SK-N-SH (cell line): ENCODE results near the gene EME2.

Experiments used
- EZH2phosphoT487 ChIP-seq: fragments of 200-600 bp; sonication (generic); IDR thresholded peaks from 2 replicates; pipeline ENCODE4 v1.6.1; 2017; ENCODE audit warnings: low read depth, mixed run types, mild to moderate bottlenecking, antibody characterized with exemption, moderate library complexity, borderline replicate concordance
- POLR2AphosphoS5 ChIP-seq: IDR thresholded peaks from 2 replicates; pipeline ENCODE4 v1.6.1; 2012; ENCODE audit warnings: low read depth, low read length
- TF ChIP-seq, protein P1 (sequence below): fragments of 200-600 bp; sonication (generic); IDR thresholded peaks from 2 replicates; pipeline ENCODE4 v1.6.1; 2017; ENCODE audit warnings: antibody characterized with exemption, mild to moderate bottlenecking, moderate library complexity

DNA sequence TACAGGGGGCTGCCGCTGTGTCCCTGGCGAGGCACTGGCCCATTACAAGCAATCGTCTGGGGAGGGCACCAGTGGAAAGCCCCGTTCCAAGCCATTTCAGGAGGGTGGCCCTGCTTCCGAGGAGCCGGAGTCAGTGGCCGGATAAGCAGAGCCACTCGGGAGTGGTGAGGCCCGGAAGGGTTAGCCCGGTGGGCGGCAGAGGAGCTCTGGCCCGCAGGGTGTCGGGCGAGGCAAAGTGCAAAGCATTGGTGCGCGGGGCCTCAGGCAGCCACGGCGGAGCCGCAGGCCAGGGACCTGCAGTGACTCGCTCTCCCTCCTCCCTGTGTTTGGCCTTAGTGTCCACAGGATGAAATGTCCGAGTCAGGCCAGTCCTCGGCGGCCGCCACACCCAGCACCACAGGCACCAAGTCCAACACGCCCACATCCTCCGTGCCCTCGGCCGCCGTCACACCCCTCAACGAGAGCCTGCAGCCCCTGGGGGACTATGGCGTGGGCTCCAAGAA lies 25.9 kb upstream of the EME2 start:
- no peak for TF ChIP-seq POLR2AphosphoS5
- TF ChIP-seq, protein P1, sequence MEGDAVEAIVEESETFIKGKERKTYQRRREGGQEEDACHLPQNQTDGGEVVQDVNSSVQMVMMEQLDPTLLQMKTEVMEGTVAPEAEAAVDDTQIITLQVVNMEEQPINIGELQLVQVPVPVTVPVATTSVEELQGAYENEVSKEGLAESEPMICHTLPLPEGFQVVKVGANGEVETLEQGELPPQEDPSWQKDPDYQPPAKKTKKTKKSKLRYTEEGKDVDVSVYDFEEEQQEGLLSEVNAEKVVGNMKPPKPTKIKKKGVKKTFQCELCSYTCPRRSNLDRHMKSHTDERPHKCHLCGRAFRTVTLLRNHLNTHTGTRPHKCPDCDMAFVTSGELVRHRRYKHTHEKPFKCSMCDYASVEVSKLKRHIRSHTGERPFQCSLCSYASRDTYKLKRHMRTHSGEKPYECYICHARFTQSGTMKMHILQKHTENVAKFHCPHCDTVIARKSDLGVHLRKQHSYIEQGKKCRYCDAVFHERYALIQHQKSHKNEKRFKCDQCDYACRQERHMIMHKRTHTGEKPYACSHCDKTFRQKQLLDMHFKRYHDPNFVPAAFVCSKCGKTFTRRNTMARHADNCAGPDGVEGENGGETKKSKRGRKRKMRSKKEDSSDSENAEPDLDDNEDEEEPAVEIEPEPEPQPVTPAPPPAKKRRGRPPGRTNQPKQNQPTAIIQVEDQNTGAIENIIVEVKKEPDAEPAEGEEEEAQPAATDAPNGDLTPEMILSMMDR = no peak
- no peak for TF ChIP-seq EZH2phosphoT487
